H1 (cell line): Measurements from ENCODE around the gene POLE4. TPM values are rescaled to one million over a fixed set of nuclear protein-coding genes. Genes with fewer than 3 reads are reported as not detected.

ENCODE experiments used
- CTCF ChIA-PET: fragments of 300-600 bp; sonication (Branson Sonifier 250); formaldehyde crosslinking; loops from one replicate; lab custom pipeline; 2021; ENCODE audit not compliant: partially characterized antibody; lab: Charles Lee
- POLR2A ChIA-PET: fragments of 300-600 bp; sonication (Branson Sonifier 250); formaldehyde crosslinking; loops from one replicate; lab custom pipeline; 2021; ENCODE audit warnings: inconsistent platforms; ENCODE audit not compliant: partially characterized antibody; lab: Charles Lee
- DNase-seq, 2 experiments: peaks; one replicate each; pipeline versions ENCODE4 v3.0.0 to v3.0.0-alpha.2; 2010 to 2022; ENCODE audit warnings: low spot score in 2 of 2, low read depth in 1 of 2, mixed read lengths in 1 of 2
- FAIRE-seq: peaks from 2 replicates; lab custom pipeline; 2011; peaks lifted over from hg19 to GRCh38; lab: Jason Lieb, UNC
- H2AFZ ChIP-seq: 2 replicates; pipeline ENCODE4 v1.8.1; 2012; ENCODE audit warnings: low read length, inconsistent platforms
- H2AK5ac ChIP-seq: 2 replicates; pipeline ENCODE4 v1.6.1; 2013; ENCODE audit warnings: low read depth, low read length
- H2BK120ac ChIP-seq: replicated peaks from 2 replicates; pipeline ENCODE3; 2013; ENCODE audit warnings: low read depth, low read length, inconsistent platforms
- H2BK12ac ChIP-seq: 2 replicates; pipeline ENCODE4 v1.6.1; 2013; ENCODE audit warnings: low read depth, low read length
- H2BK15ac ChIP-seq: 2 replicates; pipeline ENCODE4 v1.6.1; 2013; ENCODE audit warnings: low read length
- H2BK20ac ChIP-seq: 2 replicates; pipeline ENCODE4 v1.6.1; 2013; ENCODE audit warnings: low read length
- H2BK5ac ChIP-seq: 2 replicates; pipeline ENCODE4 v1.6.1; 2013; ENCODE audit warnings: low read depth, low read length
- H3K14ac ChIP-seq: 2 replicates; pipeline ENCODE4 v1.6.1; 2013; ENCODE audit warnings: inconsistent platforms; ENCODE audit not compliant: insufficient read length
- H3K18ac ChIP-seq: 2 replicates; pipeline ENCODE4 v1.6.1; 2013; ENCODE audit warnings: low read length; ENCODE audit errors: extremely low read depth
- H3K23ac ChIP-seq: 2 replicates; pipeline ENCODE4 v1.6.1; 2013; ENCODE audit warnings: inconsistent platforms; ENCODE audit not compliant: insufficient read length
- H3K23me2 ChIP-seq: 2 replicates; pipeline ENCODE4 v1.6.1; 2013; ENCODE audit warnings: low read depth, low read length
- H3K27ac ChIP-seq: 2 replicates; pipeline ENCODE4 v1.6.1; 2011; ENCODE audit warnings: low read depth, low read length, inconsistent platforms
- H3K27me3 ChIP-seq, 4 experiments: replicated peaks in 1 of 4; 1 replicate in 1 of 4; 2 replicates in 3 of 4; pipeline versions ENCODE4 v1.6.1 to v1.8.1; 2011 to 2013; ENCODE audit warnings: low read length in 3 of 4, mild to moderate bottlenecking in 3 of 4, inconsistent platforms in 2 of 4, mixed read lengths in 2 of 4, moderate library complexity in 1 of 4; ENCODE audit not compliant: control insufficient read depth in 3 of 4, insufficient read depth in 3 of 4; ENCODE audit errors: extremely low read depth in 1 of 4
- H3K36me3 ChIP-seq, 4 experiments: 2 replicates each; pipeline versions ENCODE4 v1.6.1 to v1.8.1; 2011 to 2013; ENCODE audit warnings: mild to moderate bottlenecking in 4 of 4, low read length in 3 of 4, moderate library complexity in 2 of 4, control low read depth in 1 of 4, inconsistent platforms in 1 of 4; ENCODE audit not compliant: insufficient read depth in 4 of 4, control insufficient read depth in 2 of 4
- H3K4ac ChIP-seq: replicated peaks from 2 replicates; pipeline ENCODE3; 2013; ENCODE audit warnings: low read length, low read depth, mixed read lengths, inconsistent platforms; ENCODE audit not compliant: insufficient read length
- H3K4me1 ChIP-seq, 4 experiments: replicated peaks in 1 of 4; 1 replicate in 1 of 4; 2 replicates in 3 of 4; pipeline versions ENCODE4 v1.6.1 to v1.8.1; 2011 to 2013; ENCODE audit warnings: low read length in 3 of 4, inconsistent platforms in 2 of 4, mixed read lengths in 1 of 4; ENCODE audit not compliant: insufficient read depth in 4 of 4, control insufficient read depth in 3 of 4
- H3K4me2 ChIP-seq, 2 experiments: 2 replicates each; pipeline versions ENCODE4 v1.6.1 to v1.8.1; 2011 to 2013; ENCODE audit warnings: low read depth in 2 of 2, low read length in 2 of 2, control low read depth in 1 of 2, inconsistent platforms in 1 of 2, mild to moderate bottlenecking in 1 of 2; ENCODE audit not compliant: insufficient read depth in 1 of 2
- H3K4me3 ChIP-seq, 4 experiments: fragments of 200-600, 300-600 bp in 1 of 4; sonication (generic), shearing (Covaris generic), sonication (Bioruptor Twin) in 1 of 4; 2 replicates each; pipeline versions ENCODE4 v1.5.1 to v1.8.1; 2011 to 2016; ENCODE audit warnings: low read length in 4 of 4, low read depth in 3 of 4, control low read depth in 2 of 4, inconsistent platforms in 2 of 4, mild to moderate bottlenecking in 2 of 4, mixed read lengths in 1 of 4, moderate library complexity in 1 of 4; ENCODE audit not compliant: insufficient read depth in 2 of 4; ENCODE audit errors: extremely low read depth in 1 of 4
- H3K56ac ChIP-seq: replicated peaks from 2 replicates; pipeline ENCODE3; 2013; ENCODE audit warnings: low read depth, mild to moderate bottlenecking, mixed read lengths, low read length, inconsistent platforms; ENCODE audit not compliant: insufficient read length
- H3K79me1 ChIP-seq: 2 replicates; pipeline ENCODE4 v1.6.1; 2013; ENCODE audit warnings: low read depth, low read length, control low read depth
- H3K79me2 ChIP-seq, 2 experiments: 2 replicates each; pipeline versions ENCODE4 v1.6.1 to v1.8.1; 2012 to 2013; ENCODE audit warnings: low read length in 2 of 2, mild to moderate bottlenecking in 2 of 2, inconsistent platforms in 1 of 2; ENCODE audit not compliant: insufficient read depth in 2 of 2, control insufficient read depth in 1 of 2
- H3K9ac ChIP-seq, 4 experiments: replicated peaks in 1 of 4; 1 replicate in 1 of 4; 2 replicates in 3 of 4; pipeline versions ENCODE4 v1.6.1 to v1.8.1; 2011 to 2013; ENCODE audit warnings: low read depth in 3 of 4, low read length in 3 of 4, control low read depth in 2 of 4, mild to moderate bottlenecking in 2 of 4, moderate library complexity in 2 of 4, inconsistent platforms in 1 of 4; ENCODE audit errors: extremely low read depth in 1 of 4
- H3K9me3 ChIP-seq, 2 experiments: 2 replicates each; pipeline versions ENCODE4 v1.6.1 to v1.8.1; 2012 to 2013; ENCODE audit warnings: mild to moderate bottlenecking in 2 of 2, moderate library complexity in 2 of 2, control low read depth in 1 of 2, inconsistent platforms in 1 of 2, low read depth in 1 of 2, low read length in 1 of 2, mixed read lengths in 1 of 2; ENCODE audit not compliant: insufficient read depth in 2 of 2
- H4K20me1 ChIP-seq, 2 experiments: replicated peaks in 1 of 2; 2 replicates each; pipeline versions ENCODE3 to v1.8.1; 2011 to 2013; ENCODE audit warnings: inconsistent platforms in 2 of 2, low read length in 2 of 2, mild to moderate bottlenecking in 1 of 2; ENCODE audit not compliant: insufficient read depth in 2 of 2, control insufficient read depth in 1 of 2
- H4K5ac ChIP-seq: 2 replicates; pipeline ENCODE4 v1.6.1; 2013; ENCODE audit warnings: low read length, low read depth, mixed read lengths, inconsistent platforms; ENCODE audit not compliant: insufficient read length
- H4K8ac ChIP-seq: 2 replicates; pipeline ENCODE4 v1.8.0; 2013; ENCODE audit warnings: mild to moderate bottlenecking, moderate library complexity, low read length, inconsistent platforms; ENCODE audit not compliant: insufficient read depth; ENCODE audit errors: extremely low read depth
- H4K91ac ChIP-seq: replicated peaks from 2 replicates; pipeline ENCODE3; 2013; ENCODE audit warnings: low read length, mixed read lengths, inconsistent platforms; ENCODE audit not compliant: insufficient read length
- CHD2 ChIP-seq: IDR thresholded peaks from 2 replicates; pipeline ENCODE4 v1.6.1; 2012; ENCODE audit warnings: low read length, improper control_type of control experiment
- E2F6 ChIP-seq: IDR thresholded peaks from 2 replicates; pipeline ENCODE4 v1.6.1; 2012; ENCODE audit warnings: inconsistent platforms
- WGBS, 2 experiments: shearing (Covaris generic) in 1 of 2; methylation state at CpG; one replicate each; pipeline versions ENCODE4 v1.1.6 to v1.1.7; 2013 to 2015; ENCODE audit warnings: low lambda C conversion rate in 2 of 2, mixed read lengths in 2 of 2, inconsistent platforms in 1 of 2, low coverage in 1 of 2, missing lambda C conversion rate in 1 of 2; ENCODE audit not compliant: insufficient replicate concordance in 2 of 2, insufficient coverage in 1 of 2, insufficient read length in 1 of 2; ENCODE audit errors: extremely low coverage in 1 of 2, missing lambda C conversion rate in 1 of 2; 5-methylcytosine and 5-hydroxymethylcytosine counted together
- polyA plus RNA-seq, 7 experiments: library from polyadenylated mRNA; depleted of rRNA in 3 of 7; stranded (reverse) in 5 of 7; unstranded in 2 of 7; fragments of >200 nt in 5 of 7; fragments of 200-250 nt in 2 of 7; gene quantifications; 1 replicate in 5 of 7; 2 replicates in 1 of 7; 4 replicates in 1 of 7; pipeline versions ENCODE4 v1.2.1 to v1.2.3, GENCODE V29; 2011 to 2013; ENCODE audit warnings: missing spikeins in 2 of 7, mixed read lengths in 2 of 7
- total RNA-seq: library from RNA; stranded (reverse); fragmentation: NEBNext Ultra II Directional; extraction: Animal tissue kit (Norgen Biotek cat#: 25700); gene quantifications from 2 replicates; pipeline ENCODE4 v1.2.1, GENCODE V29; 2021

The POLE4 gene
- total and polyA plus RNA-seq, 2 of the 8 experiments (the other 6 are each of a cell fraction or from before 2014, with no cell fraction given) = 16.7 to 44.7 TPM

GRCh38 chr2:74927621-74928020 lies 30.8 kb upstream of the POLE4 start:
- Histone ChIP-seq H3K27me3 (no peaks in the 10 kb centered on the region), H2AK5ac (no peak overlapping the region), H3K9me3 (no peaks in the 10 kb centered on the region), H3K56ac (no peak overlapping the region), H3K9ac (no peak overlapping the region), H3K27ac (no peak overlapping the region), H3K4me2 (no peak overlapping the region), H3K23me2 (no peaks in the 10 kb centered on the region), H3K4me1 (no peaks in the 10 kb centered on the region), H3K4ac (no peak overlapping the region), H3K79me1 (no peaks in the 10 kb centered on the region), H3K4me3 (no peak overlapping the region), H3K14ac (no peak overlapping the region), H2BK12ac (no peak overlapping the region), H2BK20ac (no peak overlapping the region), H2BK120ac (no peak overlapping the region), H3K18ac (no peak overlapping the region), H3K23ac (no peak overlapping the region), H2BK15ac (no peak overlapping the region), H3K79me2 (no peaks in the 10 kb centered on the region), H2BK5ac (no peak overlapping the region), H4K20me1 (no peaks in the 10 kb centered on the region), H4K5ac (no peak overlapping the region), H3K36me3 (no peaks in the 10 kb centered on the region), H4K91ac (no peak overlapping the region), H2AFZ (no peak overlapping the region), H4K8ac (no peak overlapping the region)
- POLR2A ChIA-PET = no interaction called here
- DNase-seq (no peak), FAIRE-seq (no peak)
- 96% methylated on average over 5 of the region's 5 CpGs; no CpG with 5 or more reads in 1 of the 2 experiments for WGBS, 2 experiments
- CTCF ChIA-PET = interaction anchor here (0.7 to 1.4 kb wide), 2 partner anchors 237 to 477 kb away, joined by 3 read pairs; no protein-coding TSS in a partner anchor
- no peak for TF ChIP-seq CHD2
- no peak for TF ChIP-seq E2F6
